Measurements from ENCODE around the gene TNS3. TPM values are rescaled to one million over a fixed set of nuclear protein-coding genes. Genes with fewer than 3 reads are reported as not detected.
"Not testable (repeated sequence)": the region's sequence is repeated elsewhere in the genome, so short reads cannot be mapped to it uniquely, and the experiment has no call there.

Gene TNS3
- total RNA-seq, 1 donor from 2014 or later: 44.8 TPM

DNA sequence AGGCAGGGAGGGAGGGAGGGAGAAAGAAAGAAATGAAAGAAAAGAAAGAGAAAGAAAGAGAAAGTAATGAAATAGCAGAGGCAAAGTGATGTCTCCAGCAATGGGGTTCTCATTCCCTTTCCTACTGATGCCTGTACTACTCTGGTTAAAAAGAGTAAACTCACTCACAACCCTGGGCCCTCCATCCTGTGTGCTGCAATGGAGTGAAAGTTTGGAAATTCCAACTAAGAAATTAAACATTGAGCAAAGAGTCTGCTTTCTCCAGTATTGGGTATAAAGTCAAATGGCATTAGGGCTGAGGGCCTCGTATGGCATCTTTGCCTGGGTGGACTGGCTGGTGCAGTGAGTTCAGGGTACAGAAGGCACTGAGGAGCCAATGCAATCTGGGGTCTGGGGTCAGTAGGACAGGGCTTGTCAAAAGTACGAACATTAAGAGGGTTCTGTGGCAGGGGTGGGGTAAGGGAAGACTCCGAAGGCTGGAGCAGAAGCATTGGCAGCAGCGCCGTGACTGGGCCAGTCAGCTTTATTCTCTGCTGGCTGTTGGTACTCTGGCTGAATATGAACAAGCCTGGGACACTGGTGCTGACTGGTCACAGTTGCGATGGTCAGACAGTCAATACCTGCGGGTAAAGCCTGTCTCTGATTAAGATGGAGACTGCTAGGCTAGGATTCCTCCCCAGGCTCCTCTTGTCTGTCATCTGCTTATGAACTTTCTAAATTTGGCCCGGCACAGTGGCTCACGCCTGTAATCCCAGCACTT lies 24.1 kb upstream of the TNS3 start:
- DNase-seq (ENCODE audit: missing footprints) (no peak), ATAC-seq (no peak)
- intact Hi-C loops (cut with DNase I): no loop called here

GRCh38 chr7:47604496-47604890 lies 22.6 kb upstream of the TNS3 start:
- no peak for DNase-seq (ENCODE audit: missing footprints)
- no peak for ATAC-seq
- intact Hi-C loops (cut with DNase I): no loop called here

DNA sequence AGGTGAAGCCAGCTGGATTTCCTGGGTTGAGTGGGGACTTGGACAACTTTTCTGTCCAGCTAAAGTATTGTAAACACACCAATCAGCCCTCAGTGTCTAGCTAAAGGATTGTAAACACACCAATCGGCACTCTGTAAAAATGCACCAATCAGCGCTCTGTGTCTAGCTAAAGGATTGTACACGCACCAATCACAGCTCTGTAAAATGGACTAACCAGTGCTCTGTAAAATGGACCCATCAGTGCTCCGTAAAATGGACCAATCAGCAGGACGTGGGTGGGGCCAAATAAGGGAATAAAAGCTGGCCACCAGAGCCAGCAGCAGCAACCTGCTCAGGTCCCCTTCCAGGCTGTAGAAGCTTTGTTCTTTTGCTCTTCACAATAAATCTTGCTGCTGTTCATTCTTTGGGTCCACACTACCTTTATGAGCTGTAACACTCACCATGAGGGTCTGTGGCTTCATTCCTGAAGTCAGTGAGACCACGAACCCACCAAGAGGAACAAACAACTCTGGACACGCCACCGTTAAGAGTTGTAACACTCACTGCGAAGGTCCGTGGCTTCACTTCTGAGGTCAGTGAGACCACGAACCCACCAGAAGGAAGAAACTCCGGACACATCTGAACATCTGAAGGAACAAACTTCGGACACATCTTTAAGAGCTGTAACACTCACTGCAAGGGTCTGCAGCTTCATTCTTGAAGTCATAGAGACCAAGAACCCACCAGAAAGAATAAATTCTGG lies 21.8 kb upstream of the TNS3 start:
- intact Hi-C loops (cut with DNase I); DNase-seq (ENCODE audit: missing footprints); ATAC-seq: not testable (repeated sequence)

- intact Hi-C loops (cut with DNase I): no loop called here
- ATAC-seq (no peak), DNase-seq (ENCODE audit: missing footprints) (no peak)
Measured at GRCh38 chr7:47602272-47603004, 20.5 kb upstream of the TNS3 start.

- intact Hi-C loops (cut with DNase I): no loop called here
- ATAC-seq: no peak
- no peak for DNase-seq (ENCODE audit: missing footprints)
Measured at GRCh38 chr7:47601881-47602249, 20.0 kb upstream of the TNS3 start.

DNA sequence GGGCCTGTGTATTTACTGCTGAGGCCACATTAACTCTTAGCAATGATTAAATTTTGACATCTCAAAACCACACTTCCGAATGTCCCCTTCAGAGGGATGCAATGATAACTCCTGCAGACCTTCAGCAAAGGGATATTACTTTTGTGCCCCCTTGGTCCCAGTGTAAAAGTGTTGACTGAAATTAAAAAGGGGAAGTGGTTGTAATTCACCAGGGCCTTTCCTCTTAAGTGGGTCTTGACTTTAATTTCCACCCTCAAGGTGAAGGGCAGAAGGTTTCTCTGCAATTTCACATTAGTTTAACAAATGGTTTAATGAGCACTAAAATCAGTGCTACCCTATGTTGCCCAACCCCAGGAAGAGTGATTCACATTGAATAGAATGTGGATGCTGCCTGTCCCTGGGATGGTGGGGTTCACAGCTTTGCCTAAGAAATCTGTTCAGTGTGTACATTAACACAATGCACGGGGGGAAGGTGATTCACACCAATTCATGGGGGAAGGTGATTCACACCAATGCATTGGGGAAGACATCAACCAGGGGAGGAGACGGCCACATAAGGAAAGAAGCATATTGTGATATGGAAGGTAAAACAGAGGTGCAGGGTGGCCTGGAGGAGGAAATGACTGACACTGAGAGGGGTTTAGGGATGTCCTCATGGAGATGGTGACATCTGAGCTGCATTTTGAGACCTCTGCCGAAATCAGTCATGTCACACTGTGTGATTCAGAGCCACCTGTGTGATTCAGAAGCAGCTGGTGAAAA lies 19.4 kb upstream of the TNS3 start:
- intact Hi-C loops (cut with DNase I): no loop called here
- no peak for DNase-seq (ENCODE audit: missing footprints)
- ATAC-seq: no peak

GRCh38 chr7:47600199-47601118 lies 18.5 kb upstream of the TNS3 start:
- intact Hi-C loops (cut with DNase I): no loop called here
- DNase-seq (ENCODE audit: missing footprints): no peak
- ATAC-seq: peak; percentile 35

DNA sequence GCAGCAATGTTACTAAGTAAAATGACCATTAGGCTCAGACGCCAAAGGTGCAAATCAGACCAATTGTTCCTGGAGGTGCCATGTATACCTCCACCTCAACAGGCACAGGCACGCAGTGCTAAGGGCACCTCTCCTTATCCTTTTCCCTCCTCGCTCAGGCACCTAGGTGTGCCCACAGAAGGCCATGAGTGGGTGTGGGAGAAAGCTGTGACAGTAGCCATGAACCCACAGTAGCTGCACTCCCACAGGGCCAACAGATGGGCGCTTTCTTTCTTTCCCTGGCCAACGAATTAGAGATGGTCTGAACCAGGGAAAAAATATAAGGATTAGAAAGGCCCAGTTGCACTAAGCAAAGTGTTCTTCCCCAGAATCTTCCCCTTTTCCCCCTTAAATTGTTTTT lies 15.5 kb upstream of the TNS3 start:
- intact Hi-C loops (cut with DNase I): no loop called here
- DNase-seq (ENCODE audit: missing footprints): no peak
- no peak for ATAC-seq

DNA sequence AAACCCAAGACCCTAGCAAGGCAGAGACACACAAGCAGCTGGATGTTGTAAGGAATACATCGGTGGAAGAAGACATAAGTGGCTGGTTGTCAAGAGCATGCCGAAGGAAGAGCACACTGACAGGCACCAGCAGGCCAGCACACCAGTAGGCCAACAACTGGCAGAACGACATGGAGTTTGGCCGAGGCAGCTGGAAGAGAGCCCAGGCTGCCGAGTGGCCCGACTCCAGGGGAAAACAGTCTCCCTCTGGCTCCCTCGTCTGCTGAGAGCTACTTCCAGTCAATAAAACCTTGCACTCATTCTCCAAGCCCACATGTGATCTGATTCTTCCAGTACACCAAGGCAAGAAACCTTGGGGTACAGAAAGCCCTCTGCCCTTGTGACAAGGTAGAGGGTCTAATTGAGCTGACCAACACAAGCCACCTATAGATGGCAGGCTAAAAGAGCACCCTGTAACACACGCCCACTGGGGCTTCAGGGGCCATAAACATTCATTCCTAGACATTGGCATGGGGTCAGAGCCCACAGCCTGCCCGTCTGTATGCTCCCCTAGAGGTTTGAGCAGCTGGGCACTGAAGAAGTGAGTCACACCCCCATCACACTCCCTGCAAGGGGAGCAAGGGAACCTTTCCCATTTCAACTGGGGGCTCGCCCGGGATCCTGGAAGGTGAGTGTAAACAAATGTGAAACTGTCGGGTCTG lies 14.7 kb upstream of the TNS3 start:
- peak; percentile 67 for ATAC-seq
- intact Hi-C loops (cut with DNase I): no loop called here
- no peak for DNase-seq (ENCODE audit: missing footprints)

GRCh38 chr7:47594406-47594805 lies 12.5 kb upstream of the TNS3 start:
- intact Hi-C loops (cut with DNase I): no loop called here
- DNase-seq (ENCODE audit: missing footprints): no peak

GRCh38 chr7:47591655-47592572 lies 10.0 kb upstream of the TNS3 start:
- intact Hi-C loops (cut with DNase I): no loop called here
- ATAC-seq (no peak), DNase-seq (ENCODE audit: missing footprints) (no peak)

More at GRCh38 chr7:47594406-47594805, 12.5 kb upstream of the TNS3 start:
- no peak for ATAC-seq

GRCh38 chr7:47591089-47591654 lies 9.3 kb upstream of the TNS3 start:
- intact Hi-C loops (cut with DNase I): no loop called here

GRCh38 chr7:47590215-47590614 lies 8.3 kb upstream of the TNS3 start:
- intact Hi-C loops (cut with DNase I); DNase-seq (ENCODE audit: missing footprints); ATAC-seq: not testable (repeated sequence)

More at GRCh38 chr7:47591089-47591654, 9.3 kb upstream of the TNS3 start:
- no peak for DNase-seq (ENCODE audit: missing footprints)
- no peak for ATAC-seq

- intact Hi-C loops (cut with DNase I): no loop called here
- ATAC-seq (no peak), DNase-seq (ENCODE audit: missing footprints) (no peak)
Measured at GRCh38 chr7:47588704-47589225, 6.9 kb upstream of the TNS3 start.

- intact Hi-C loops (cut with DNase I): no loop called here
- no peak for DNase-seq (ENCODE audit: missing footprints)
- no peak for ATAC-seq
Measured at GRCh38 chr7:47587976-47588375, 6.1 kb upstream of the TNS3 start.

DNA sequence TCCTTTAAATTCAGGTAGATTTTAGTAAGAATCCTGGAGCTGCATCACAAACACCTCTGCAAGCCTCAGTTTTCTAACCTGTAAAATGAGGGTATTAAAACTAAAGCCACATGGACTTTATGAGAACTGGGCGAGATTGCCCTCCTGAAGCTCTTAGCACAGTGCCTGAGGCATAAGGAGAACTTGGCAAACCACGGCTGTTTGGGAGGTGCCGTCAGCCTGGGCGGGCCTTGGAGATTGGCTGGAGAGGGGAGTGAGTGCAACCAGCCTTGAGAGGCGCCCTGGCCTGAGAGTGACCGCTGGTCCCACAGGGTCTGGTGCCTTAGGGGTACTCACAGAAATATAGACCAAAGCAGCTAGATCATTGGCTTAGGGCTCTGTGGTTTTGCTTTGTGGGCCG lies 5.4 kb upstream of the TNS3 start:
- DNase-seq (ENCODE audit: missing footprints): peak; percentile 64
- peak; percentile 48 for ATAC-seq
- intact Hi-C loops (cut with DNase I): no loop called here
